CD1c-positive myeloid dendritic cell (primary cell): ENCODE data around the gene AQP9.
A peak's percentile ranks its signal among the peaks of the same experiment; 100 is the strongest.
"Not testable (repeated sequence)": the region's sequence is repeated elsewhere in the genome, so short reads cannot be mapped to it uniquely, and the experiment has no call there.

ENCODE experiments used
- DNase-seq: peaks from one replicate; pipeline ENCODE4 v3.0.0-alpha.2; 2016; ENCODE audit errors: extremely low spot score

Gene AQP9

GRCh38 chr15:58138106-58138505 lies at the start of gene AQP9:
TSS of gene AQP9 (plus strand) at chr15:58138381. CDS start at chr15:58138566, 185 bp downstream.
- DNase-seq = peak; percentile 61

GRCh38 chr15:58095415-58095814 lies 42.8 kb upstream of the AQP9 start:
- DNase-seq = no peak

- no peak for DNase-seq
These were observed 41.6 kb upstream of the AQP9 start for GRCh38 chr15:58096529-58097084.

GRCh38 chr15:58103482-58103881 lies 34.7 kb upstream of the AQP9 start:
- no peak for DNase-seq

GRCh38 chr15:58108117-58108516 lies 30.1 kb upstream of the AQP9 start:
- DNase-seq = no peak

- peak; percentile 79 for DNase-seq
These were observed 28.8 kb upstream of the AQP9 start for GRCh38 chr15:58109419-58109818.

- DNase-seq = no peak
These were observed 27.0 kb upstream of the AQP9 start for GRCh38 chr15:58110999-58111717.

- DNase-seq = no peak
These were observed 26.5 kb upstream of the AQP9 start for GRCh38 chr15:58111718-58112104.

GRCh38 chr15:58113358-58113757 lies 24.8 kb upstream of the AQP9 start:
- DNase-seq = not testable (repeated sequence)

- no peak for DNase-seq
These were observed 23.8 kb upstream of the AQP9 start for GRCh38 chr15:58114388-58114787.

GRCh38 chr15:58114812-58115211 lies 23.4 kb upstream of the AQP9 start:
- peak; percentile 55 for DNase-seq

- DNase-seq = no peak
These were observed 22.5 kb upstream of the AQP9 start for GRCh38 chr15:58115692-58116091.

GRCh38 chr15:58117619-58118018 lies 20.6 kb upstream of the AQP9 start:
- no peak for DNase-seq

GRCh38 chr15:58118272-58118671 lies 19.9 kb upstream of the AQP9 start:
- DNase-seq = no peak

- DNase-seq = no peak
These were observed 19.2 kb upstream of the AQP9 start for GRCh38 chr15:58119016-58119415.

GRCh38 chr15:58124585-58124984 lies 13.6 kb upstream of the AQP9 start:
- no peak for DNase-seq

GRCh38 chr15:58125333-58125732 lies 12.8 kb upstream of the AQP9 start:
- DNase-seq = no peak

GRCh38 chr15:58134886-58135285 lies 3.3 kb upstream of the AQP9 start:
- no peak for DNase-seq

GRCh38 chr15:58135511-58136174 lies 2.5 kb upstream of the AQP9 start:
- DNase-seq = no peak

GRCh38 chr15:58136731-58137130 lies 1.4 kb upstream of the AQP9 start:
- DNase-seq = no peak

- DNase-seq = no peak
These were observed 495 bp upstream of the AQP9 start for GRCh38 chr15:58137686-58138085.

GRCh38 chr15:58139276-58139988 lies 1.3 kb downstream of the AQP9 start:
- DNase-seq = no peak
